Gastroesophageal sphincter (tissue), 3 donors: ENCODE results near the gene CASP5.

Experiments used
- EP300 ChIP-seq: sonication (generic); formaldehyde crosslinking; IDR thresholded peaks from one replicate; pipeline ENCODE4 v1.6.1; 2017; ENCODE audit warnings: antibody characterized with exemption, mild to moderate bottlenecking
- POLR2A ChIP-seq, 2 donors: fragments of 450-650 bp; IDR thresholded peaks; one replicate each; pipeline ENCODE4 v1.6.1; 2017; ENCODE audit warnings: antibody characterized with exemption in 2 of 2, mild to moderate bottlenecking in 2 of 2, moderate library complexity in 1 of 2
- POLR2AphosphoS5 ChIP-seq: sonication (generic); formaldehyde crosslinking; IDR thresholded peaks from one replicate; pipeline ENCODE4 v1.6.1; 2017; ENCODE audit warnings: antibody characterized with exemption
- TF ChIP-seq, protein P1 (sequence below), 4 experiments: fragments of 200-600 bp in 2 of 4; fragments of 450-650 bp in 2 of 4; sonication (generic) in 1 of 4; IDR thresholded peaks; one replicate each; pipeline ENCODE4 v1.5.1; 2017 to 2019; ENCODE audit warnings: antibody characterized with exemption in 4 of 4, mild to moderate bottlenecking in 2 of 4, moderate library complexity in 2 of 4

- TF ChIP-seq, protein P1, sequence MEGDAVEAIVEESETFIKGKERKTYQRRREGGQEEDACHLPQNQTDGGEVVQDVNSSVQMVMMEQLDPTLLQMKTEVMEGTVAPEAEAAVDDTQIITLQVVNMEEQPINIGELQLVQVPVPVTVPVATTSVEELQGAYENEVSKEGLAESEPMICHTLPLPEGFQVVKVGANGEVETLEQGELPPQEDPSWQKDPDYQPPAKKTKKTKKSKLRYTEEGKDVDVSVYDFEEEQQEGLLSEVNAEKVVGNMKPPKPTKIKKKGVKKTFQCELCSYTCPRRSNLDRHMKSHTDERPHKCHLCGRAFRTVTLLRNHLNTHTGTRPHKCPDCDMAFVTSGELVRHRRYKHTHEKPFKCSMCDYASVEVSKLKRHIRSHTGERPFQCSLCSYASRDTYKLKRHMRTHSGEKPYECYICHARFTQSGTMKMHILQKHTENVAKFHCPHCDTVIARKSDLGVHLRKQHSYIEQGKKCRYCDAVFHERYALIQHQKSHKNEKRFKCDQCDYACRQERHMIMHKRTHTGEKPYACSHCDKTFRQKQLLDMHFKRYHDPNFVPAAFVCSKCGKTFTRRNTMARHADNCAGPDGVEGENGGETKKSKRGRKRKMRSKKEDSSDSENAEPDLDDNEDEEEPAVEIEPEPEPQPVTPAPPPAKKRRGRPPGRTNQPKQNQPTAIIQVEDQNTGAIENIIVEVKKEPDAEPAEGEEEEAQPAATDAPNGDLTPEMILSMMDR (IDR thresholded peaks at IDR 0.05), result no peak
- TF ChIP-seq POLR2AphosphoS5, result no peak
- no peak for TF ChIP-seq POLR2A (IDR thresholded peaks at IDR 0.05)
- TF ChIP-seq EP300, result no peak
These were observed 31.9 kb upstream of the CASP5 start for GRCh38 chr11:105054723-105055493.
